Epithelial cell of proximal tubule (primary cell): ENCODE data around the gene FAM156B. TPM values are rescaled to one million over a fixed set of nuclear protein-coding genes. Genes with fewer than 3 reads are reported as not detected.
"Not testable (repeated sequence)": the region's sequence is repeated elsewhere in the genome, so short reads cannot be mapped to it uniquely, and the experiment has no call there.

ENCODE experiments used
- DNase-seq: peaks from one replicate; pipeline ENCODE4 v3.0.0-alpha.2; 2011; ENCODE audit warnings: low read depth
- H3K4me3 ChIP-seq: 2 replicates; pipeline ENCODE4 v1.5.1; 2011; ENCODE audit warnings: low read depth, mild to moderate bottlenecking, low read length
- CTCF ChIP-seq: conservative IDR thresholded peaks from 2 replicates; pipeline ENCODE4 v1.5.1; 2012; ENCODE audit warnings: low read depth, mild to moderate bottlenecking, low read length
- total RNA-seq: library from RNA; depleted of rRNA; stranded (reverse); fragments of >200 nt; gene quantifications from 2 replicates; pipeline ENCODE4 v1.2.3, GENCODE V29; 2015

FAM156B gene
- total RNA-seq, 1 donor from 2014 or later = 3.2 TPM

GRCh38 chrX:52874661-52875060 lies 22.5 kb upstream of the FAM156B start:
- DNase-seq = no peak
- no peak overlapping the region for H3K4me3 ChIP-seq
- TF ChIP-seq CTCF = no peak

GRCh38 chrX:52875436-52875835 lies 21.7 kb upstream of the FAM156B start:
- not testable (repeated sequence) for DNase-seq, H3K4me3 ChIP-seq

GRCh38 chrX:52876386-52876785 lies 20.7 kb upstream of the FAM156B start:
- DNase-seq, H3K4me3 ChIP-seq: not testable (repeated sequence)

- DNase-seq, H3K4me3 ChIP-seq: not testable (repeated sequence)
Observed at GRCh38 chrX:52887459-52887858, 9.7 kb upstream of the FAM156B start.

GRCh38 chrX:52888090-52888489 lies 9.0 kb upstream of the FAM156B start:
- not testable (repeated sequence) for DNase-seq, H3K4me3 ChIP-seq

GRCh38 chrX:52896438-52896837 lies 692 bp upstream of the FAM156B start:
- DNase-seq = not testable (repeated sequence)

GRCh38 chrX:52905531-52905930 lies 8.4 kb downstream of the FAM156B start:
- H3K4me3 ChIP-seq, DNase-seq: not testable (repeated sequence)

More at GRCh38 chrX:52896438-52896837, 692 bp upstream of the FAM156B start:
- not testable (repeated sequence) for H3K4me3 ChIP-seq

- DNase-seq, H3K4me3 ChIP-seq: not testable (repeated sequence)
Observed at GRCh38 chrX:52906072-52906471, 8.9 kb downstream of the FAM156B start.

GRCh38 chrX:52907137-52907536 lies 10.0 kb downstream of the FAM156B start:
- not testable (repeated sequence) for H3K4me3 ChIP-seq, DNase-seq

GRCh38 chrX:52907900-52908299 lies 10.8 kb downstream of the FAM156B start:
- H3K4me3 ChIP-seq, DNase-seq: not testable (repeated sequence)

- not testable (repeated sequence) for H3K4me3 ChIP-seq, DNase-seq
Observed at GRCh38 chrX:52909313-52909969, 12.3 kb downstream of the FAM156B start.

GRCh38 chrX:52913681-52914080 lies 16.6 kb downstream of the FAM156B start:
- not testable (repeated sequence) for H3K4me3 ChIP-seq, DNase-seq

GRCh38 chrX:52914704-52915103 lies 17.6 kb downstream of the FAM156B start:
- not testable (repeated sequence) for DNase-seq, H3K4me3 ChIP-seq

GRCh38 chrX:52923781-52924241 lies 26.7 kb downstream of the FAM156B start:
- H3K4me3 ChIP-seq = no peak overlapping the region
- no peak for TF ChIP-seq CTCF
- no peak for DNase-seq

GRCh38 chrX:52930214-52930613 lies 33.1 kb downstream of the FAM156B start:
- not testable (repeated sequence) for DNase-seq

More at GRCh38 chrX:52930214-52930613, 33.1 kb downstream of the FAM156B start:
- not testable (repeated sequence) for H3K4me3 ChIP-seq
